Fibroblast of skin of back (primary cell): ENCODE results near the gene TNFSF10.
"Not testable (repeated sequence)": the region's sequence is repeated elsewhere in the genome, so short reads cannot be mapped to it uniquely, and the experiment has no call there.

ENCODE experiments used
- DNase-seq: peaks from one replicate; pipeline ENCODE4 v3.0.0-alpha.2; 2013

Gene TNFSF10

GRCh38 chr3:172543884-172544283 lies 20.7 kb upstream of the TNFSF10 start:
- DNase-seq = no peak

- DNase-seq = no peak
These were observed 20.2 kb upstream of the TNFSF10 start for GRCh38 chr3:172543419-172543818.

GRCh38 chr3:172542999-172543398 lies 19.8 kb upstream of the TNFSF10 start:
- no peak for DNase-seq

GRCh38 chr3:172541945-172542488 lies 18.8 kb upstream of the TNFSF10 start:
- DNase-seq = no peak

- DNase-seq = no peak
These were observed 16.8 kb upstream of the TNFSF10 start for GRCh38 chr3:172540049-172540448.

- DNase-seq = no peak
These were observed 16.0 kb upstream of the TNFSF10 start for GRCh38 chr3:172539273-172539672.

GRCh38 chr3:172538368-172539151 lies 15.3 kb upstream of the TNFSF10 start:
- DNase-seq = no peak

- no peak for DNase-seq
These were observed 14.4 kb upstream of the TNFSF10 start for GRCh38 chr3:172537507-172538158.

- DNase-seq = no peak
These were observed 13.8 kb upstream of the TNFSF10 start for GRCh38 chr3:172536993-172537419.

GRCh38 chr3:172536505-172536904 lies 13.3 kb upstream of the TNFSF10 start:
- DNase-seq = no peak

- no peak for DNase-seq
These were observed 7.3 kb upstream of the TNFSF10 start for GRCh38 chr3:172530566-172530965.

- DNase-seq = no peak
These were observed 6.9 kb upstream of the TNFSF10 start for GRCh38 chr3:172530101-172530561.

GRCh38 chr3:172528677-172529076 lies 5.4 kb upstream of the TNFSF10 start:
- no peak for DNase-seq

GRCh38 chr3:172527306-172527705 lies 4.1 kb upstream of the TNFSF10 start:
- DNase-seq = no peak

GRCh38 chr3:172525116-172525613 lies 1.9 kb upstream of the TNFSF10 start:
- no peak for DNase-seq

GRCh38 chr3:172524611-172525010 lies 1.4 kb upstream of the TNFSF10 start:
- peak; percentile 70 for DNase-seq

- not testable (repeated sequence) for DNase-seq
These were observed 1.1 kb downstream of the TNFSF10 start for GRCh38 chr3:172521837-172522726.

- DNase-seq = peak; percentile 79
These were observed 2.9 kb downstream of the TNFSF10 start for GRCh38 chr3:172520301-172520831.

GRCh38 chr3:172519740-172520139 lies 3.5 kb downstream of the TNFSF10 start:
- DNase-seq = no peak

GRCh38 chr3:172518929-172519640 lies 4.1 kb downstream of the TNFSF10 start:
- DNase-seq = no peak

- DNase-seq = no peak
These were observed 5.3 kb downstream of the TNFSF10 start for GRCh38 chr3:172517859-172518466.
